OCI-LY1 (cell line): ENCODE measurements around the gene AMZ1.

Experiments used
- H2AFZ ChIP-seq: fragments of 200-600 bp; sonication (generic), shearing (Covaris generic); 2 replicates; pipeline ENCODE4 v1.6.0; 2014; ENCODE audit warnings: antibody characterized with exemption, mild to moderate bottlenecking, low read length
- H3F3A ChIP-seq: fragments of 200-600 bp; sonication (generic), shearing (Covaris generic); 2 replicates; pipeline ENCODE4 v1.6.0; 2014; ENCODE audit warnings: mild to moderate bottlenecking, antibody characterized with exemption, low read length, moderate library complexity; ENCODE audit not compliant: insufficient read depth
- H3K27ac ChIP-seq: fragments of 200-600 bp; sonication (generic); 2 replicates; pipeline ENCODE4 v1.5.1; 2014; ENCODE audit warnings: low read length, mixed run types, mild to moderate bottlenecking, low read depth; ENCODE audit not compliant: poor library complexity, severe bottlenecking
- H3K27me3 ChIP-seq: fragments of 200-600 bp; sonication (generic); 2 replicates; pipeline ENCODE4 v1.6.0; 2014; ENCODE audit warnings: antibody characterized with exemption, mild to moderate bottlenecking, low read length, moderate library complexity; ENCODE audit not compliant: insufficient read depth
- H3K36me3 ChIP-seq: fragments of 200-600 bp; sonication (generic); 2 replicates; pipeline ENCODE4 v1.6.1; 2014; ENCODE audit warnings: mild to moderate bottlenecking, antibody characterized with exemption, low read length, moderate library complexity, mixed read lengths; ENCODE audit not compliant: insufficient read depth
- H3K4me1 ChIP-seq: fragments of 200-600 bp; sonication (generic); 2 replicates; pipeline ENCODE4 v1.5.1; 2014; ENCODE audit warnings: mild to moderate bottlenecking, low read length, moderate library complexity; ENCODE audit not compliant: insufficient read depth, severe bottlenecking
- H3K4me2 ChIP-seq: fragments of 200-600 bp; sonication (generic), shearing (Covaris generic); 2 replicates; pipeline ENCODE4 v1.6.1; 2014; ENCODE audit warnings: low read length
- H3K4me3 ChIP-seq: fragments of 200-600 bp; sonication (generic); 2 replicates; pipeline ENCODE4 v1.5.1; 2014; ENCODE audit warnings: low read length, low read depth, mild to moderate bottlenecking, mixed read lengths; ENCODE audit not compliant: poor library complexity, severe bottlenecking
- H3K79me2 ChIP-seq: fragments of 200-600 bp; shearing (Covaris generic); 2 replicates; pipeline ENCODE4 v1.6.1; 2016; ENCODE audit warnings: mixed run types, low read length, mixed read lengths; ENCODE audit not compliant: insufficient read depth
- H3K9ac ChIP-seq: fragments of 200-600 bp; sonication (generic), shearing (Covaris generic); 2 replicates; pipeline ENCODE4 v1.6.1; 2014; ENCODE audit warnings: mild to moderate bottlenecking, low read length, mixed read lengths
- H3K9me2 ChIP-seq: fragments of 200-600 bp; sonication (generic), shearing (Covaris generic); 2 replicates; pipeline ENCODE4 v1.6.1; 2014; ENCODE audit warnings: low read depth, mild to moderate bottlenecking, low read length, mixed read lengths
- H3K9me3 ChIP-seq: fragments of 200-600 bp; shearing (Covaris generic); 2 replicates; pipeline ENCODE4 v1.6.1; 2014; ENCODE audit warnings: low read length, mixed read lengths
- H4K20me1 ChIP-seq: fragments of 200-600 bp; sonication (generic), shearing (Covaris generic); 2 replicates; pipeline ENCODE4 v1.6.0; 2016; ENCODE audit warnings: mild to moderate bottlenecking, low read length; ENCODE audit not compliant: insufficient read depth
- EZH2 ChIP-seq: fragments of 200-600 bp; sonication (generic), shearing (Covaris generic); IDR thresholded peaks from 2 replicates; pipeline ENCODE4 v1.8.0; 2017; ENCODE audit warnings: borderline replicate concordance, mixed run types, mild to moderate bottlenecking, antibody characterized with exemption, low read length, moderate library complexity, mixed read lengths
- TF ChIP-seq, protein P1 (sequence below): fragments of 200-600 bp; sonication (generic), shearing (Covaris generic); IDR thresholded peaks from 2 replicates; pipeline ENCODE4 v1.5.1; 2017; ENCODE audit warnings: mild to moderate bottlenecking, antibody characterized with exemption, low read length, moderate library complexity, mixed read lengths

AMZ1 gene

DNA sequence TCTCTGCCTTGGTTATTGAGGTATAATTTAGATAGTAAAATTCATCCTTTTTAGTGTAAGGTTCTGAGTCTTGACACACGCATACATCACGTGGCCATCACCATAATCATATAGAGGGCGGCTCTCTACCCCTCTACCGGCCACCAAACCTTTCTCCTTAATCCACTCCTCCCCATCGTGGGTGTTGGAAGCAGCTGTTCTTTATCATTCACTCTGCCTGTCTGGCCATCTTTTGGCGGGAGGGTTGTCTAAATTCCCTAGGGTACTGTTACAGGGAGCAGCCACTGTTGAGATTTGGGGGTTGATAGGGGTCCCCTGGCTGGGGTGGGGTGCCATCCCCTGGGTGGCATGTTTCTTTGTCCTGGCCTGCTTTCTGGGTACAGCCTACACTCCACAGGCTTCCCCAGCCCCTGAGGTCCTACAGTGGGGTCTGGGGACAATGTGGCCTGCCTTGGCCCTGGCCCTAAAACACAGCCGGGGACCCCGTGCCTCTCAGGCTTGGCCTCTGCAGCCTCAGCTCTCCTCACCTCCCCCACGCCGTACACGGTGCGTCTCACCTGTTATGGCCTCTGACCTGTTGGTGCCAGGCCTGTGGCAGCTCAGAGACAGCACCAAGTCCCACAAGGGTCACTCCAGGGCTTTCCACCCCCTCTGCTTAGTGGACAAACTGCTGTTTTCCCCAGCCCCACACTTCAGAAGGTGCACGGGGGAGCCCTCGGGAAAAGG lies 17.5 kb downstream of the AMZ1 start:
- Histone ChIP-seq H3K4me3 (no peak overlapping the region), H3K9me2 (no peaks in the 10 kb centered on the region), H3K36me3 (no peaks in the 10 kb centered on the region), H4K20me1 (no peaks in the 10 kb centered on the region), H3K4me2 (no peak overlapping the region), H3K79me2 (no peaks in the 10 kb centered on the region), H3K9me3 (no peaks in the 10 kb centered on the region), H3K27ac (no peak overlapping the region), H3K27me3 (no peaks in the 10 kb centered on the region; the same call in 1 of the 2 replicates), H3F3A (no peaks in the 10 kb centered on the region), H3K4me1 (peaks cover 8% of the 10 kb centered on the region), H3K9ac (no peak overlapping the region), H2AFZ (no peak overlapping the region)
- TF ChIP-seq, protein P1, sequence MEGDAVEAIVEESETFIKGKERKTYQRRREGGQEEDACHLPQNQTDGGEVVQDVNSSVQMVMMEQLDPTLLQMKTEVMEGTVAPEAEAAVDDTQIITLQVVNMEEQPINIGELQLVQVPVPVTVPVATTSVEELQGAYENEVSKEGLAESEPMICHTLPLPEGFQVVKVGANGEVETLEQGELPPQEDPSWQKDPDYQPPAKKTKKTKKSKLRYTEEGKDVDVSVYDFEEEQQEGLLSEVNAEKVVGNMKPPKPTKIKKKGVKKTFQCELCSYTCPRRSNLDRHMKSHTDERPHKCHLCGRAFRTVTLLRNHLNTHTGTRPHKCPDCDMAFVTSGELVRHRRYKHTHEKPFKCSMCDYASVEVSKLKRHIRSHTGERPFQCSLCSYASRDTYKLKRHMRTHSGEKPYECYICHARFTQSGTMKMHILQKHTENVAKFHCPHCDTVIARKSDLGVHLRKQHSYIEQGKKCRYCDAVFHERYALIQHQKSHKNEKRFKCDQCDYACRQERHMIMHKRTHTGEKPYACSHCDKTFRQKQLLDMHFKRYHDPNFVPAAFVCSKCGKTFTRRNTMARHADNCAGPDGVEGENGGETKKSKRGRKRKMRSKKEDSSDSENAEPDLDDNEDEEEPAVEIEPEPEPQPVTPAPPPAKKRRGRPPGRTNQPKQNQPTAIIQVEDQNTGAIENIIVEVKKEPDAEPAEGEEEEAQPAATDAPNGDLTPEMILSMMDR = no peak
- TF ChIP-seq EZH2 = no peak

- Histone ChIP-seq H3K79me2 (no peaks in the 10 kb centered on the region), H3K4me1 (peaks cover 13% of the 10 kb centered on the region), H3K9ac (no peak overlapping the region), H3K4me2 (no peak overlapping the region), H3K27ac (no peak overlapping the region), H2AFZ (no peak overlapping the region), H3K36me3 (no peaks in the 10 kb centered on the region), H3K9me2 (no peaks in the 10 kb centered on the region), H3K4me3 (no peak overlapping the region), H3F3A (no peaks in the 10 kb centered on the region), H3K9me3 (no peaks in the 10 kb centered on the region), H3K27me3 (no peaks in the 10 kb centered on the region; the same call in 1 of the 2 replicates), H4K20me1 (no peaks in the 10 kb centered on the region)
- TF ChIP-seq EZH2 = no peak
- TF ChIP-seq, protein P1 = no peak
Measured at GRCh38 chr7:2706685-2707126, 18.7 kb downstream of the AMZ1 start.

DNA sequence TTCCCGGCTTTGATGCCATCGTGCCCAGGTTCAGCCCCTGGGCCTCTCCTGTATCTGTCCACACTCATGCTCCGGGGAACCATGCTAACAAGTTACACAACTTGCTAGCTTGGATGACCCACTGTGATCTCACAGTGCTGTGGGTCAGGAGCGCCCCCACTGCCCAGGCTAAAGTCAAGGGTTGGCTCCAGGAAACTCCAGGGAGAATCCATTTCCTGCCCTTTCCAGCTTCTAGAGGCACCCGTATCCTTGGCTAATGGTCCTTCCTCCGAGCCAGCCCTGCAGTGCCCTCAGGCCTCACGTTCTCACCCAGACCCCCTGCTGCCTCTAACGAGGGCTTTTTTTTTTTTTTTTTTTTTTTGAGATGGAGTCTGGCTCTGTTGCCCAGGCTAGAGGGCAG lies 19.5 kb downstream of the AMZ1 start:
- no peaks in the 10 kb centered on the region for H4K20me1 ChIP-seq
- H3K4me3 ChIP-seq = no peak overlapping the region
- H3K4me1 ChIP-seq = peaks cover 13% of the 10 kb centered on the region
- no peaks in the 10 kb centered on the region for H3K36me3 ChIP-seq
- no peaks in the 10 kb centered on the region for H3F3A ChIP-seq
- no peak overlapping the region for H3K4me2 ChIP-seq
- H3K27me3 ChIP-seq = no peaks in the 10 kb centered on the region; the same call in 1 of the 2 replicates
- H3K9ac ChIP-seq = no peak overlapping the region
- no peak overlapping the region for H2AFZ ChIP-seq
- H3K9me3 ChIP-seq = no peaks in the 10 kb centered on the region
- H3K27ac ChIP-seq = no peak overlapping the region
- no peak for TF ChIP-seq EZH2
- TF ChIP-seq, protein P1 = no peak
- no peaks in the 10 kb centered on the region for H3K79me2 ChIP-seq
- H3K9me2 ChIP-seq = no peaks in the 10 kb centered on the region
